Measurements from ENCODE around the gene ROBO2. TPM values are rescaled to one million over a fixed set of nuclear protein-coding genes. Genes with fewer than 3 reads are reported as not detected.
A peak's percentile ranks its signal among the peaks of the same experiment; 100 is the strongest.
"Not testable (repeated sequence)": the region's sequence is repeated elsewhere in the genome, so short reads cannot be mapped to it uniquely, and the experiment has no call there.

Gene ROBO2
- total RNA-seq, 1 donor from 2014 or later, result 0.20 TPM

- ATAC-seq, result no peak
Measured at GRCh38 chr3:77381431-77381830, 341.5 kb downstream of the ROBO2 start.

GRCh38 chr3:77392181-77392580 is 352.3 kb downstream of the ROBO2 start:
- no peak for DNase-seq (ENCODE audit: low spot score)
- ATAC-seq, result no peak

More at GRCh38 chr3:77381431-77381830, 341.5 kb downstream of the ROBO2 start:
- DNase-seq (ENCODE audit: low spot score), result no peak

GRCh38 chr3:77394046-77394445 is 354.1 kb downstream of the ROBO2 start:
- ATAC-seq, result no peak

GRCh38 chr3:77404871-77405270 is 365.0 kb downstream of the ROBO2 start:
- ATAC-seq, result no peak
- no peak for DNase-seq (ENCODE audit: low spot score)

More at GRCh38 chr3:77394046-77394445, 354.1 kb downstream of the ROBO2 start:
- no peak for DNase-seq (ENCODE audit: low spot score)

- ATAC-seq (no peak), DNase-seq (ENCODE audit: low spot score) (no peak)
Measured at GRCh38 chr3:77407441-77407840, 367.5 kb downstream of the ROBO2 start.

- not testable (repeated sequence) for DNase-seq (ENCODE audit: low spot score); ATAC-seq
Measured at GRCh38 chr3:77410334-77410733, 370.4 kb downstream of the ROBO2 start.

- ATAC-seq (no peak), DNase-seq (ENCODE audit: low spot score) (no peak)
Measured at GRCh38 chr3:77411334-77411733, 371.4 kb downstream of the ROBO2 start.

GRCh38 chr3:77412021-77412438 is 372.1 kb downstream of the ROBO2 start:
- DNase-seq (ENCODE audit: low spot score) (no peak), ATAC-seq (no peak)

GRCh38 chr3:77412584-77412983 is 372.7 kb downstream of the ROBO2 start:
- ATAC-seq, result no peak
- no peak for DNase-seq (ENCODE audit: low spot score)

- ATAC-seq (no peak), DNase-seq (ENCODE audit: low spot score) (no peak)
Measured at GRCh38 chr3:77414881-77415280, 375.0 kb downstream of the ROBO2 start.

GRCh38 chr3:77420336-77420735 is 380.4 kb downstream of the ROBO2 start:
- no peak for DNase-seq (ENCODE audit: low spot score)
- no peak for ATAC-seq

GRCh38 chr3:77421916-77422315 is 382.0 kb downstream of the ROBO2 start:
- ATAC-seq, result no peak

GRCh38 chr3:77426531-77426930 is 386.6 kb downstream of the ROBO2 start:
- ATAC-seq (no peak), DNase-seq (ENCODE audit: low spot score) (no peak)

More at GRCh38 chr3:77421916-77422315, 382.0 kb downstream of the ROBO2 start:
- DNase-seq (ENCODE audit: low spot score), result no peak

GRCh38 chr3:77427528-77427927 is 387.6 kb downstream of the ROBO2 start:
- DNase-seq (ENCODE audit: low spot score) (no peak), ATAC-seq (no peak)

GRCh38 chr3:77436908-77437307 is 397.0 kb downstream of the ROBO2 start:
- DNase-seq (ENCODE audit: low spot score) (no peak), ATAC-seq (no peak)

- ATAC-seq, result no peak
- no peak for DNase-seq (ENCODE audit: low spot score)
Measured at GRCh38 chr3:77446084-77446483, 406.2 kb downstream of the ROBO2 start.

- DNase-seq (ENCODE audit: low spot score) (no peak), ATAC-seq (no peak)
Measured at GRCh38 chr3:77446761-77447160, 406.9 kb downstream of the ROBO2 start.

GRCh38 chr3:77449459-77450350 is 409.8 kb downstream of the ROBO2 start:
- DNase-seq (ENCODE audit: low spot score), result no peak
- ATAC-seq, result no peak

- ATAC-seq (no peak), DNase-seq (ENCODE audit: low spot score) (no peak)
Measured at GRCh38 chr3:77456431-77456830, 416.5 kb downstream of the ROBO2 start.

GRCh38 chr3:77456906-77457305 is 417.0 kb downstream of the ROBO2 start:
- ATAC-seq (no peak), DNase-seq (ENCODE audit: low spot score) (no peak)

- DNase-seq (ENCODE audit: low spot score) (no peak), ATAC-seq (no peak)
Measured at GRCh38 chr3:77459926-77460325, 420.0 kb downstream of the ROBO2 start.

GRCh38 chr3:77460326-77460725 is 420.4 kb downstream of the ROBO2 start:
- ATAC-seq (no peak), DNase-seq (ENCODE audit: low spot score) (no peak)

- ATAC-seq (peak; percentile 42), DNase-seq (ENCODE audit: low spot score) (no peak)
Measured at GRCh38 chr3:77462951-77463350, 423.1 kb downstream of the ROBO2 start.

All from left lobe of liver (tissue), 2 donors.